ENCODE data around the gene BCHE.

The BCHE gene

GRCh38 chr3:165751637-165752036 lies 85.6 kb downstream of the BCHE start:
- Mint-ChIP-seq H3K4me1 (no peaks in the 10 kb centered on the region), H3K4me3 (no peak overlapping the region), H3K27me3 (no peaks in the 10 kb centered on the region)

GRCh38 chr3:165749821-165750220 lies 87.4 kb downstream of the BCHE start:
- no peaks in the 10 kb centered on the region for H3K27me3 Mint-ChIP-seq
- H3K9me3 Mint-ChIP-seq: no peaks in the 10 kb centered on the region
- H3K27ac Mint-ChIP-seq: no peak overlapping the region
- DNase-seq (no peak), ATAC-seq (no peak)
- no peaks in the 10 kb centered on the region for H3K36me3 Mint-ChIP-seq (ENCODE audit: low read depth)
- H3K4me3 Mint-ChIP-seq: no peak overlapping the region
- no peaks in the 10 kb centered on the region for H3K4me1 Mint-ChIP-seq

More at GRCh38 chr3:165751637-165752036, 85.6 kb downstream of the BCHE start:
- Mint-ChIP-seq H3K36me3 (ENCODE audit: low read depth) (no peaks in the 10 kb centered on the region), H3K9me3 (no peaks in the 10 kb centered on the region), H3K27ac (no peak overlapping the region)
- DNase-seq (no peak), ATAC-seq (no peak)

- H3K4me1 Mint-ChIP-seq: no peaks in the 10 kb centered on the region
- no peak for ATAC-seq
- H3K9me3 Mint-ChIP-seq: no peaks in the 10 kb centered on the region
- no peaks in the 10 kb centered on the region for H3K36me3 Mint-ChIP-seq (ENCODE audit: low read depth)
- H3K27me3 Mint-ChIP-seq: no peaks in the 10 kb centered on the region
- DNase-seq: no peak
- no peak overlapping the region for H3K4me3 Mint-ChIP-seq
- H3K27ac Mint-ChIP-seq: no peak overlapping the region
Observed at GRCh38 chr3:165749241-165749640, 88.0 kb downstream of the BCHE start.

- DNase-seq (no peak), ATAC-seq (no peak)
- Mint-ChIP-seq H3K36me3 (ENCODE audit: low read depth) (no peaks in the 10 kb centered on the region), H3K27ac (no peak overlapping the region), H3K27me3 (no peaks in the 10 kb centered on the region), H3K4me3 (no peak overlapping the region), H3K4me1 (no peaks in the 10 kb centered on the region), H3K9me3 (no peaks in the 10 kb centered on the region)
Observed at GRCh38 chr3:165748094-165748493, 89.1 kb downstream of the BCHE start.

- H3K27ac Mint-ChIP-seq: no peak overlapping the region
- no peaks in the 10 kb centered on the region for H3K36me3 Mint-ChIP-seq (ENCODE audit: low read depth)
- H3K4me1 Mint-ChIP-seq: no peaks in the 10 kb centered on the region
- DNase-seq (no peak), ATAC-seq (no peak)
- H3K27me3 Mint-ChIP-seq: no peaks in the 10 kb centered on the region
- no peak overlapping the region for H3K4me3 Mint-ChIP-seq
- H3K9me3 Mint-ChIP-seq: peaks cover 5% of the 10 kb centered on the region
Observed at GRCh38 chr3:165746874-165747273, 90.3 kb downstream of the BCHE start.

GRCh38 chr3:165744025-165744424 lies 93.2 kb downstream of the BCHE start:
- H3K9me3 Mint-ChIP-seq: peaks cover 5% of the 10 kb centered on the region
- no peak overlapping the region for H3K27ac Mint-ChIP-seq
- no peaks in the 10 kb centered on the region for H3K27me3 Mint-ChIP-seq
- H3K4me3 Mint-ChIP-seq: no peak overlapping the region
- ATAC-seq (no peak), DNase-seq (no peak)
- no peaks in the 10 kb centered on the region for H3K36me3 Mint-ChIP-seq (ENCODE audit: low read depth)
- H3K4me1 Mint-ChIP-seq: no peaks in the 10 kb centered on the region

GRCh38 chr3:165742351-165742750 lies 94.9 kb downstream of the BCHE start:
- Mint-ChIP-seq H3K27me3 (no peaks in the 10 kb centered on the region), H3K4me3 (no peak overlapping the region), H3K9me3 (peaks cover 5% of the 10 kb centered on the region), H3K36me3 (ENCODE audit: low read depth) (no peaks in the 10 kb centered on the region), H3K27ac (no peak overlapping the region), H3K4me1 (no peaks in the 10 kb centered on the region)
- ATAC-seq: no peak
- DNase-seq: no peak

GRCh38 chr3:165729756-165730155 lies 107.5 kb downstream of the BCHE start:
- no peak for ATAC-seq
- no peak for DNase-seq
- no peak overlapping the region for H3K4me3 Mint-ChIP-seq
- no peaks in the 10 kb centered on the region for H3K9me3 Mint-ChIP-seq
- H3K27ac Mint-ChIP-seq: no peak overlapping the region
- H3K4me1 Mint-ChIP-seq: no peaks in the 10 kb centered on the region
- H3K36me3 Mint-ChIP-seq (ENCODE audit: low read depth): no peaks in the 10 kb centered on the region
- no peaks in the 10 kb centered on the region for H3K27me3 Mint-ChIP-seq

GRCh38 chr3:165728924-165729323 lies 108.3 kb downstream of the BCHE start:
- H3K36me3 Mint-ChIP-seq (ENCODE audit: low read depth): no peaks in the 10 kb centered on the region
- H3K27me3 Mint-ChIP-seq: no peaks in the 10 kb centered on the region
- no peaks in the 10 kb centered on the region for H3K4me1 Mint-ChIP-seq
- H3K9me3 Mint-ChIP-seq: no peaks in the 10 kb centered on the region
- DNase-seq: no peak
- H3K4me3 Mint-ChIP-seq: no peak overlapping the region
- no peak for ATAC-seq
- H3K27ac Mint-ChIP-seq: no peak overlapping the region

- no peak overlapping the region for H3K27ac Mint-ChIP-seq
- DNase-seq (no peak), ATAC-seq (no peak)
- H3K4me1 Mint-ChIP-seq: no peaks in the 10 kb centered on the region
- H3K36me3 Mint-ChIP-seq (ENCODE audit: low read depth): no peaks in the 10 kb centered on the region
- no peaks in the 10 kb centered on the region for H3K27me3 Mint-ChIP-seq
- H3K9me3 Mint-ChIP-seq: no peaks in the 10 kb centered on the region
- no peak overlapping the region for H3K4me3 Mint-ChIP-seq
Observed at GRCh38 chr3:165725296-165725695, 111.9 kb downstream of the BCHE start.
